Superior temporal gyrus (tissue), 1 donor: ENCODE data around the gene FREM1.
A peak's percentile ranks its signal among the peaks of the same experiment; 100 is the strongest.

Source experiments
- DNase-seq: peaks from one replicate; pipeline ENCODE4 v3.0.0-alpha.2; 2016; ENCODE audit errors: extremely low spot score

Gene FREM1

GRCh38 chr9:14766299-14766698, 143.9 kb downstream of the FREM1 start:
- no peak for DNase-seq

- DNase-seq, result no peak
Observed at GRCh38 chr9:14761584-14761983, 148.6 kb downstream of the FREM1 start.

GRCh38 chr9:14760060-14760459, 150.2 kb downstream of the FREM1 start:
- no peak for DNase-seq

GRCh38 chr9:14756291-14756690, 153.9 kb downstream of the FREM1 start:
- DNase-seq, result no peak

- no peak for DNase-seq
Observed at GRCh38 chr9:14752871-14753270, 157.4 kb downstream of the FREM1 start.

GRCh38 chr9:14752271-14752670, 158.0 kb downstream of the FREM1 start:
- DNase-seq, result no peak

- no peak for DNase-seq
Observed at GRCh38 chr9:14750821-14751220, 159.4 kb downstream of the FREM1 start.

GRCh38 chr9:14749741-14750211, 160.5 kb downstream of the FREM1 start:
- DNase-seq, result no peak

- DNase-seq, result no peak
Observed at GRCh38 chr9:14748373-14748772, 161.9 kb downstream of the FREM1 start.

GRCh38 chr9:14747111-14747510, 163.1 kb downstream of the FREM1 start:
- DNase-seq, result no peak

- no peak for DNase-seq
Observed at GRCh38 chr9:14746626-14747025, 163.6 kb downstream of the FREM1 start.

- DNase-seq, result no peak
Observed at GRCh38 chr9:14744768-14745167, 165.5 kb downstream of the FREM1 start.

GRCh38 chr9:14741369-14741768, 168.9 kb downstream of the FREM1 start:
- DNase-seq, result no peak

GRCh38 chr9:14733133-14733532, 177.1 kb downstream of the FREM1 start:
- no peak for DNase-seq

- no peak for DNase-seq
Observed at GRCh38 chr9:14731294-14731981, 178.8 kb downstream of the FREM1 start.

GRCh38 chr9:14730461-14730898, 179.7 kb downstream of the FREM1 start:
- DNase-seq, result peak; percentile 22

- DNase-seq, result no peak
Observed at GRCh38 chr9:14723301-14723700, 186.9 kb downstream of the FREM1 start.

GRCh38 chr9:14722391-14723035, 187.7 kb downstream of the FREM1 start, which contains the start of gene CER1:
Gene CER1, minus strand, starts transcription at chr9:14722733. Its CDS starts 61 bp downstream, at chr9:14722672.
- no peak for DNase-seq

GRCh38 chr9:14719231-14719923, 190.9 kb downstream of the FREM1 start:
- DNase-seq, result no peak

GRCh38 chr9:14715102-14715501, 195.1 kb downstream of the FREM1 start:
- no peak for DNase-seq

- no peak for DNase-seq
Observed at GRCh38 chr9:14713187-14713767, 197.0 kb downstream of the FREM1 start.

GRCh38 chr9:14710804-14711203, 199.4 kb downstream of the FREM1 start:
- no peak for DNase-seq
